ENCODE measurements around the gene MRPL43. TPM values are rescaled to one million over a fixed set of nuclear protein-coding genes. Genes with fewer than 3 reads are reported as not detected.
A peak's percentile ranks its signal among the peaks of the same experiment; 100 is the strongest.
"Not testable (repeated sequence)": the region's sequence is repeated elsewhere in the genome, so short reads cannot be mapped to it uniquely, and the experiment has no call there.

MRPL43 gene
- 55.0 TPM for total RNA-seq
- polyA plus RNA-seq: 95.1 TPM
- long read RNA-seq, donor 1, transcript MRPL43-203 (3 exons, 1,010 nt): major isoform, 5 of 5 reads
- long read RNA-seq, donor 1, partial matches to known transcripts: 0 of 5 reads
- long read RNA-seq, donor 1, other reads (novel, unspliced or antisense): 0 of 5 reads
- long read RNA-seq, donor 2: 0 reads
- long read RNA-seq, donor 3, transcript MRPL43-203 (3 exons, 1,010 nt): minor isoform, 27 of 88 reads
- long read RNA-seq, donor 3, transcript MRPL43-201 (5 exons, 747 nt): major isoform, 38 of 88 reads
- long read RNA-seq, donor 3, transcript MRPL43-204 (6 exons, 894 nt): minor isoform, 11 of 88 reads
- long read RNA-seq, donor 3, transcript MRPL43-212 (2 exons, 810 nt): minor isoform, 5 of 88 reads
- long read RNA-seq, donor 3, partial matches to known transcripts: 0 of 88 reads
- long read RNA-seq, donor 3, other reads (novel, unspliced or antisense): 0 of 88 reads
- long read RNA-seq, donor 4, transcript MRPL43-203 (3 exons, 1,010 nt): major isoform, 11 of 45 reads
- long read RNA-seq, donor 4, partial matches to known transcripts: 28 of 45 reads
- long read RNA-seq, donor 4, other reads (novel, unspliced or antisense): 0 of 45 reads
- long read RNA-seq, donor 5, transcript MRPL43-204 (6 exons, 894 nt): minor isoform, 7 of 96 reads
- long read RNA-seq, donor 5, transcript MRPL43-213 (2 exons, 897 nt): minor isoform, 9 of 96 reads
- long read RNA-seq, donor 5, transcript MRPL43-201 (5 exons, 747 nt): minor isoform, 14 of 96 reads
- long read RNA-seq, donor 5, transcript MRPL43-203 (3 exons, 1,010 nt): major isoform, 41 of 96 reads
- long read RNA-seq, donor 5, partial matches to known transcripts: 19 of 96 reads
- long read RNA-seq, donor 5, other reads (novel, unspliced or antisense): 0 of 96 reads
- long read RNA-seq, donor 6, transcript MRPL43-203 (3 exons, 1,010 nt): major isoform, 15 of 17 reads
- long read RNA-seq, donor 6, partial matches to known transcripts: 0 of 17 reads
- long read RNA-seq, donor 6, other reads (novel, unspliced or antisense): 0 of 17 reads
- long read RNA-seq, donor 7, transcript MRPL43-212 (2 exons, 810 nt): minor isoform, 5 of 30 reads
- long read RNA-seq, donor 7, transcript MRPL43-203 (3 exons, 1,010 nt): major isoform, 21 of 30 reads
- long read RNA-seq, donor 7, partial matches to known transcripts: 0 of 30 reads
- long read RNA-seq, donor 7, other reads (novel, unspliced or antisense): 0 of 30 reads
- long read RNA-seq, donor 8, transcript MRPL43-203 (3 exons, 1,010 nt): major isoform, 16 of 26 reads
- long read RNA-seq, donor 8, partial matches to known transcripts: 5 of 26 reads
- long read RNA-seq, donor 8, other reads (novel, unspliced or antisense): 0 of 26 reads
- long read RNA-seq, donor 9, transcript MRPL43-203 (3 exons, 1,010 nt): major isoform, 11 of 31 reads
- long read RNA-seq, donor 9, partial matches to known transcripts: 11 of 31 reads
- long read RNA-seq, donor 9, other reads (novel, unspliced or antisense): 0 of 31 reads
- long read RNA-seq, donor 10, transcript MRPL43-203 (3 exons, 1,010 nt): major isoform, 33 of 50 reads
- long read RNA-seq, donor 10, transcript MRPL43-201 (5 exons, 747 nt): minor isoform, 8 of 50 reads
- long read RNA-seq, donor 10, partial matches to known transcripts: 0 of 50 reads
- long read RNA-seq, donor 10, other reads (novel, unspliced or antisense): 0 of 50 reads

DNA sequence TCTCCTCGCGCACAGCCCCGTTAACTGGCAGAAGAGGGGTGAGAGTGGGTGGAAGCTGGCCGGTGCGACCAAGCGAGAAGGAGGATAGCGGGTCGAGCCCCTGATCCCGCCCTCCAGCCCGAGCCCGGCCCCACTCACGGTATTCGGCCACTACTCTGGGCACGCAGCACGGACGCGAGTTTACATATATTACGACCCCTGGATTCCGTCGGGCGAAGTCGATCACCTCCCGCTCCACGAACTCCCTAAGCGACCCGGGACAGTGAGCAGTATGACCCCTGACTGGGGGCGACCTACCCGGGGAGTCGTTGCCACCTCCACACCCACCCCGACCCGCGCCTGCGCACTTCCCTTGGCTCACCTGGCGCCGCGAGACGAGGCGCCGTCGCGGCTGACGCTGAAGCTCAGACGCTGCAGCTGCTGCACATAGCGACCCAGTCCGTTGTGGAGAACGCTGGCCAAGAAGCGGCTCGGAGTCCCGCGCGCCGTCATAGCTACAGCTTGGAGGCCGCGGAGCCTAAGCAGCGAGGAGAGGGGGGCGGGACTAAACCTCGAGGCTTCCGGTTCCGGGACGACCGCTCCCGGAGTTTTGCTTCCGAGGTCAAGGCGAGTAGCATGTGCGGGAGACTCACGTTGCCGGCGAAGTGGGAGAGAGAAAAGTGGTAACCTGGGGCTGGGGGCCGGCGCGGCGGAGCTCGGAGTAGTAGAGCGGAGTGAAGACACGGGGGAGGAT, at the start of gene MRPL43, which contains the start of gene TWNK:
MRPL43 (minus strand) TSS at position 546 of the 733 bp plus-strand sequence; CDS start at position 492, 54 bp downstream.
TWNK (plus strand) TSS at position 592 of the 733 bp plus-strand sequence. CDS start 668 bp downstream, outside the sequence.
- under 1% methylated on average over 75 of the region's 75 CpGs for WGBS
- Histone ChIP-seq H3K4me1 (ENCODE audit: control insufficient read depth in 2 of 2, insufficient read depth in 2 of 2, low read length in 2 of 2) (peaks cover 10 to 22% of the 10 kb centered on the region in 2 donors), H3K36me3 (ENCODE audit: control insufficient read depth in 2 of 2, insufficient read depth in 2 of 2, low read length in 1 of 2) (peaks cover 29 to 36% of the 10 kb centered on the region in 2 donors)

DNA sequence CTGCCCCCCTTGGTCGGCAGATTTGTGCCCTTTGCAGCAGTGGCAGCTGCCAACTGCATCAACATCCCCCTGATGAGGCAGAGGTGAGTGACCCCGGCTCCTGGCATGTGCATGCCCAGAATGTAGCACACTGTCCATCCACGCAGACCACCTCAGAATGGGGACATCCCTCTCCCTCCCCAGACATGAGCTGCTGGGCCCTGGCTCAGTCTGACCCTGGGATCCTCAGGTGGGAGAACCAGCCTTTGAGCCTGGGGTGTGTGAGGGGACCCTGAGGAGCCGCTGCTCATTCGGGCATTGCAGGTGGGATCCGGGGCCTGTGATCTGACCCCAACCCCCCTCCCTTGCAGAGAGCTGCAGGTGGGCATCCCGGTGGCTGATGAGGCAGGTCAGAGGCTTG, 49.4 kb upstream of the MRPL43 start:
- H3K9me3 ChIP-seq (ENCODE audit: control insufficient read depth in 2 of 2, insufficient read depth in 1 of 2, low read length in 1 of 2): no peaks in the 10 kb centered on the region

More for the DNA sequence above, at the start of gene MRPL43, which contains the start of gene TWNK:
- Histone ChIP-seq H3K4me3 (ENCODE audit: low read length in 2 of 2) (peak within 1 kb of the TSS; percentile 61 to 98), H3K9me3 (ENCODE audit: control insufficient read depth in 2 of 2, insufficient read depth in 1 of 2, low read length in 1 of 2) (peaks cover 0 to 6% of the 10 kb centered on the region in 2 donors), H3K27ac (ENCODE audit: low read depth in 1 of 2, low read length in 1 of 2) (peak within 1 kb of the TSS; percentile 87 to 88), H3K27me3 (ENCODE audit: control insufficient read depth in 2 of 2, insufficient read depth in 1 of 2, low read length in 1 of 2) (peaks cover 0 to 2% of the 10 kb centered on the region in 2 donors)
- DNase-seq (ENCODE audit: low read depth in 6 of 9, low spot score in 9 of 9): peak in 8 of 9 donors; percentile 73 to 92 (median 83)

GRCh38 chr10:101035916-101036702, 48.8 kb upstream of the MRPL43 start:
- no peak overlapping the region for H3K4me3 ChIP-seq (ENCODE audit: low read length in 2 of 2)
- no peak overlapping the region for H3K27ac ChIP-seq (ENCODE audit: low read depth in 1 of 2, low read length in 1 of 2)
- WGBS: 96% methylated on average over 10 of the region's 10 CpGs
- peaks cover 5 to 22% of the 10 kb centered on the region in 2 donors for H3K4me1 ChIP-seq (ENCODE audit: control insufficient read depth in 2 of 2, insufficient read depth in 2 of 2, low read length in 2 of 2)
- peaks cover 0 to 54% of the 10 kb centered on the region in 2 donors for H3K27me3 ChIP-seq (ENCODE audit: control insufficient read depth in 2 of 2, insufficient read depth in 1 of 2, low read length in 1 of 2)
- no peaks in the 10 kb centered on the region for H3K9me3 ChIP-seq (ENCODE audit: control insufficient read depth in 2 of 2, insufficient read depth in 1 of 2, low read length in 1 of 2)
- no peak for DNase-seq (ENCODE audit: low read depth in 6 of 9, low spot score in 9 of 9)
- H3K36me3 ChIP-seq (ENCODE audit: control insufficient read depth in 2 of 2, insufficient read depth in 2 of 2, low read length in 1 of 2): peaks cover 0 to 17% of the 10 kb centered on the region in 2 donors

More for the DNA sequence above, 49.4 kb upstream of the MRPL43 start:
- peaks cover 5 to 16% of the 10 kb centered on the region in 2 donors for H3K4me1 ChIP-seq (ENCODE audit: control insufficient read depth in 2 of 2, insufficient read depth in 2 of 2, low read length in 2 of 2)
- peaks cover 0 to 48% of the 10 kb centered on the region in 2 donors for H3K27me3 ChIP-seq (ENCODE audit: control insufficient read depth in 2 of 2, insufficient read depth in 1 of 2, low read length in 1 of 2)
- 89% methylated on average over 7 of the region's 7 CpGs for WGBS
- no peak for DNase-seq (ENCODE audit: low read depth in 6 of 9, low spot score in 9 of 9)
- no peak overlapping the region for H3K4me3 ChIP-seq (ENCODE audit: low read length in 2 of 2)
- no peak overlapping the region for H3K27ac ChIP-seq (ENCODE audit: low read depth in 1 of 2, low read length in 1 of 2)
- peaks cover 0 to 17% of the 10 kb centered on the region in 2 donors for H3K36me3 ChIP-seq (ENCODE audit: control insufficient read depth in 2 of 2, insufficient read depth in 2 of 2, low read length in 1 of 2)

DNA sequence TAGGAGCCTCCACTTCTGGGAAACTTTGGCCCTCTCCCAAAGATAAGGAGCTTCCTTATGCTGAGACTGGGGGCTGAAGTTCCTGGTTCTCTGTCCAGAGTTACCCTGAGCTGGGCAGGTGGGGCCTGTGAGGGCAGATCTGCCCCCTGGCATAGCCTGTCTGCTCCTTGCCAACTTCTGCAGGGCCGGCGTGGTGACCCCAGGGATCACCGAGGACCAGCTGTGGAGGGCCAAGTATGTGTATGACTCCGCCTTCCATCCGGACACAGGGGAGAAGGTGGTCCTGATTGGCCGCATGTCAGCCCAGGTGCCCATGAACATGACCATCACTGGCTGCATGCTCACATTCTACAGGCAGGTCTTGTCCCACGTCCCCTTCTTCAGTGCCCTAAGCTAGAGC, 48.0 kb upstream of the MRPL43 start:
- Histone ChIP-seq H3K4me1 (ENCODE audit: control insufficient read depth in 2 of 2, insufficient read depth in 2 of 2, low read length in 2 of 2) (peaks cover 8 to 30% of the 10 kb centered on the region in 2 donors), H3K36me3 (ENCODE audit: control insufficient read depth in 2 of 2, insufficient read depth in 2 of 2, low read length in 1 of 2) (peaks cover 0 to 17% of the 10 kb centered on the region in 2 donors), H3K9me3 (ENCODE audit: control insufficient read depth in 2 of 2, insufficient read depth in 1 of 2, low read length in 1 of 2) (peaks cover 0 to under 1% of the 10 kb centered on the region in 2 donors), H3K27me3 (ENCODE audit: control insufficient read depth in 2 of 2, insufficient read depth in 1 of 2, low read length in 1 of 2) (peaks cover 2 to 62% of the 10 kb centered on the region in 2 donors), H3K27ac (ENCODE audit: low read depth in 1 of 2, low read length in 1 of 2) (no peak overlapping the region), H3K4me3 (ENCODE audit: low read length in 2 of 2) (no peak overlapping the region)
- no peak for DNase-seq (ENCODE audit: low read depth in 6 of 9, low spot score in 9 of 9)
- 99% methylated on average over 7 of the region's 7 CpGs for WGBS

DNA sequence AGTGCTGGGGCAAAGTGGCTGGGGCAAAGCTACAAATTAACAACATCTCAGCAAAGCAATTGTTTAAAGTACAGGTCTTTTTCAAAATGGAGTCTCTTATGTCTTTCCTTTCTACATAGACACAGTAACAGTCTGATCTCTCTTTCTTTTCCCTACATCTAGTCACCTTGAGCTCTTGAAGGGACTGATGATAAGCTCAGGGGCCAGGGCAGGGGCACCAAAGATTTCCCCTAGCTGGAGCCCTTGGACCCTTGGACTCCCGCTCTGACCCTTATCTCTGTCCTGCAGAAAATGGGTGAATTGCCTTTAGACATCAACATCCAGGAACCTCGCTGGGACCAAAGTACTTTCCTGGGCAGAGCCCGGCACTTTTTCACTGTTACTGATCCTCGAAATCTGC, 47.1 kb upstream of the MRPL43 start:
- peaks cover 8 to 68% of the 10 kb centered on the region in 2 donors for H3K27me3 ChIP-seq (ENCODE audit: control insufficient read depth in 2 of 2, insufficient read depth in 1 of 2, low read length in 1 of 2)
- H3K9me3 ChIP-seq (ENCODE audit: control insufficient read depth in 2 of 2, insufficient read depth in 1 of 2, low read length in 1 of 2); DNase-seq (ENCODE audit: low read depth in 6 of 9, low spot score in 9 of 9); H3K4me3 ChIP-seq (ENCODE audit: low read length in 2 of 2); H3K27ac ChIP-seq (ENCODE audit: low read depth in 1 of 2, low read length in 1 of 2): not testable (repeated sequence)
- H3K36me3 ChIP-seq (ENCODE audit: control insufficient read depth in 2 of 2, insufficient read depth in 2 of 2, low read length in 1 of 2): peaks cover 0 to 17% of the 10 kb centered on the region in 2 donors
- 97% methylated on average over 4 of the region's 4 CpGs for WGBS
- peaks cover 8 to 33% of the 10 kb centered on the region in 2 donors for H3K4me1 ChIP-seq (ENCODE audit: control insufficient read depth in 2 of 2, insufficient read depth in 2 of 2, low read length in 2 of 2)

DNA sequence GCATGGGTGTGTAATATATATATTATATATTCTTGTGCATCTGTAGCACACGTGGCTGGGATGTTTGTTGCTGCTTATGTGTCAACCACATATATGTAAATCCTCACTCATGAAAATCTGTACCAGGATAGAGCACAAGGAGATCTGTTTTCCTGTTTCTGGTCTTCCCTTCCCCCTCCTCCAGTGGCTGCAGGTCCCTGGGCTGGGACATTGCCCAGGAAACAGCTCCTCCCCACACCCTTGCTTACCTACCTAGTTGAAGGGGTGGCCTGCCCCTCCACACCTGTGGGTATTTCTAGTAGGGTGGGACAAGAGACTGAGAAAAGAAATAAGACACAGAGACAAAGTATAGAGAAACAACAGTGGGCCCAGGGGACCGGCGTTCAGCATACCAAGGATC, 46.0 kb upstream of the MRPL43 start:
- peaks cover 0 to 4% of the 10 kb centered on the region in 2 donors for H3K9me3 ChIP-seq (ENCODE audit: control insufficient read depth in 2 of 2, insufficient read depth in 1 of 2, low read length in 1 of 2)
- WGBS: 79% methylated on average over 3 of the region's 3 CpGs
- no peak for DNase-seq (ENCODE audit: low read depth in 6 of 9, low spot score in 9 of 9)
- peaks cover 8 to 74% of the 10 kb centered on the region in 2 donors for H3K27me3 ChIP-seq (ENCODE audit: control insufficient read depth in 2 of 2, insufficient read depth in 1 of 2, low read length in 1 of 2)
- H3K27ac ChIP-seq (ENCODE audit: low read depth in 1 of 2, low read length in 1 of 2): no peak overlapping the region
- H3K4me1 ChIP-seq (ENCODE audit: control insufficient read depth in 2 of 2, insufficient read depth in 2 of 2, low read length in 2 of 2): peaks cover 8 to 36% of the 10 kb centered on the region in 2 donors
- peaks cover 0 to 17% of the 10 kb centered on the region in 2 donors for H3K36me3 ChIP-seq (ENCODE audit: control insufficient read depth in 2 of 2, insufficient read depth in 2 of 2, low read length in 1 of 2)
- H3K4me3 ChIP-seq (ENCODE audit: low read length in 2 of 2): no peak overlapping the region

DNA sequence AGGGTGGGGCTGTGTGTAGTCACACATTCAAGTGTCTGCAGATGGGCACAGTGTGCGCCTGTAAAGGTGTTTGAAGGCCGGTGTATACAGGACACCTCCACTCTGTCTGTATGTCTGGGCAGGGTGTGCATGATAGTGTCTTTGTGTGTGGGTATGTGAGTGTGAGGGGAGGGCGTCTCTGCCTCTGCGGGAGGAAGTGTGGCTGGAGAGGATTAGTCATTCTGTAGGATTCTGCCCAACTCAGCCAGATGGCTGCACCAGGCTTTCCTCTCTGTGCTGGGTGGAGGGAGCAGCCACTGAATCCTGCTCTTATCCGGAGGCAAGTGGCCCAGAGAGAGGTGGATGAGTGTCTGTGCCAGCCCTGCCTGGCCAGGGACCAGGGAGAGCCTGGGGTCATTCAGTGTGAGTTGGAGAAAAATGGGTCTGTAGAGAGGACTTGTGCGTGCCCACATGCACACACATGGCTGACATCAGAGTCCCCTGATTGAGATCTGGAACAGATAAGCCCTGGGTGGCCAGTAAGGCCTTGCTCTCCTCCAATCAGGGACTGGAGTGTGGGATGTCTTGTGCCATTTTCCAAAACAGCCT, 45.4 kb upstream of the MRPL43 start:
- peaks cover 0 to 17% of the 10 kb centered on the region in 2 donors for H3K36me3 ChIP-seq (ENCODE audit: control insufficient read depth in 2 of 2, insufficient read depth in 2 of 2, low read length in 1 of 2)
- peaks cover 0 to 4% of the 10 kb centered on the region in 2 donors for H3K9me3 ChIP-seq (ENCODE audit: control insufficient read depth in 2 of 2, insufficient read depth in 1 of 2, low read length in 1 of 2)
- H3K4me3 ChIP-seq (ENCODE audit: low read length in 2 of 2): peak overlapping the region; percentile 55 to 59
- H3K4me1 ChIP-seq (ENCODE audit: control insufficient read depth in 2 of 2, insufficient read depth in 2 of 2, low read length in 2 of 2): peaks cover 8 to 36% of the 10 kb centered on the region in 2 donors
- DNase-seq (ENCODE audit: low read depth in 6 of 9, low spot score in 9 of 9): no peak
- WGBS: 13% methylated on average over 6 of the region's 6 CpGs
- H3K27ac ChIP-seq (ENCODE audit: low read depth in 1 of 2, low read length in 1 of 2): peak overlapping the region; percentile 75 to 87
- peaks cover 8 to 79% of the 10 kb centered on the region in 2 donors for H3K27me3 ChIP-seq (ENCODE audit: control insufficient read depth in 2 of 2, insufficient read depth in 1 of 2, low read length in 1 of 2)

Measured in thymus (tissue), 14 donors.